GM20431 (cell line): ENCODE results near the gene TBC1D22A.

Experiments
- in situ Hi-C: fragments of 300-500 bp; cut with MseI, MboI; formaldehyde crosslinking; loops from one replicate; pipeline ENCODE4 v1.15.0; 2020; ENCODE audit warnings: low sequenced_read_pairs; ENCODE audit not compliant: unreplicated experiment

The TBC1D22A gene

GRCh38 chr22:47013861-47014635 lies 251.6 kb downstream of the TBC1D22A start:
- in situ Hi-C loops, result no loop called here

DNA sequence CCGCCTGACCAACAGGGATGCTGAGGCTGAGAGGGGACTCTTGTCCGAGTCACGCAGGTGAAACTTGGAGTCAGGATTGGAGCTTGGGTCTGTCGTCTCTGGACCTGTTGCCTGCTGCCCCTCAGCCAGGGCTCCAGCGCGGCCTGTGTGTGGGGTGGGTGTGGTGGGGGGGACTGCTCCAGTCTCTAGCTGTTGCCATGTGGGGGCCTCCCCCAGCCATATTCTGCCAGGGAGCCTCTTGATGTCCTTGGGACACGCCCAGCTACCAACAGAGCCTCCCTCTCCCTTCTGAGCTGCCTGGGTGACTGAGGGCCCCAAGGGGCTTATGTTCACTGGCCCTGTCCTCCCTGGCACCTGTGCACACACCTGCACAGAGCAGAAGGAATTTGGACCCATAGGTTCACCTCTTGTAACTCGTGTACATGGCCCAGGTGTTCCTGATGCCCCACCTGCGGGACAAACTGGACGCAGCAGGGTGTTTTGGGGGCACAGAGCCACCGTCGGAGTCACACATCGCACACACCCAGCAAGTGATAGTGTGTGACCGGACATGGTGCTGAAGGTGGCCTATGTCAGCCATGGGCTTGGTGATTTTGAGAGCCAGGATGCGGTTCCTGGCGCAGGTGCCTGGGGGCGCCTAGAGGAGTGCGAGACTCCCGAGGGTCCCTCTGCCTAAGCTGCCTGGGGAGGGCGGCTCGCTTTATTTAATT lies 252.3 kb downstream of the TBC1D22A start:
- in situ Hi-C loops, result no loop called here

DNA sequence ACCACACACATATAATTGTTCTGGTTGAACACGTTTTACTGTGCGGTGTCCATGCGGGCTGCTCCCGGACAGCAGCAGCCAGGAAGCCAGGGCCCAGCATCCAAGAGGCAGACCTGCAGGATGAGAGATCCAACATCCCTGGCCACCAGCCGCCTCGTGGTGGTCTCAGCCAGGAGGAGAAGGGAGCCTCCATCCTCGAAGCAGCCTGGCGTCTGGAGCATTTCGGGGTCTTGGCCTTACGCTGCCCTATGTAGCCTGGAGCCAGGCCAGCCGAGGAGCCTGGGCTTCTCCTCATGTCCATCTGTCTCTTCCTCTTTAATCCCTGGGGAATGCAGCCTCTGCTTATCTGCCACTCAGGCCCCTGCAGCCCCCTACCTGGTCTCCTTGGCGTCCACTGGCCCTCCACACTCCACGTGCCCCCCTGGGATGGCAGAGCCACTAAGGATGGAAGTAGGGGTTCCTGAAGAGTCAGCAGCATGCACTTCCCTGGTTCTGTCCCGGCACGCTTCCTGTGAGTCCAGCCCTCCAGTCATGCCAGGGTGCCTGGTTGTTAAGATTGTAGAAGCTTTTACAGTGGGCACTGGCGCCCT lies 253.2 kb downstream of the TBC1D22A start:
- in situ Hi-C loops, result no loop called here

DNA sequence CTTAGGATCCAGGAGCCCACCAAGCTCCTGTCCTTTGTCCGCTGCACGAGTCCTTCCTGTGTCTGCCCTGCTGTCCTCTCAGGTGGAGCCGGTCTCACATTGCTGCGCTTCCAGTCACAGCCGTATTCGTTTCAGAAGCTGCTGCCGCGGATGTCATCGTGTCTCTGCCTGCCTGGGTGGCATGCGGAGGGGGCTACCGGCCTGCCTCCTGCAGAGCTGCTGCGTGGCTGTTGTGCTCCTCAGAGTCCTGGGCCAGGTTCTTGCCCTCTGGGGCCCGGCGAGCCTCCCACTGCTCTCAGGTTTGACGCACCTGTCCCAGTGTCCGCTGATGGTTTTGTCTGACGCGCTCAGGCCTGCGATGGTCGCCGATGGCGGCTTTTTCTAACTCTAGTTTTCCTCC lies 254.2 kb downstream of the TBC1D22A start:
- in situ Hi-C loops, result no loop called here

GRCh38 chr22:47017245-47017644 lies 254.8 kb downstream of the TBC1D22A start:
- in situ Hi-C loops, result no loop called here

DNA sequence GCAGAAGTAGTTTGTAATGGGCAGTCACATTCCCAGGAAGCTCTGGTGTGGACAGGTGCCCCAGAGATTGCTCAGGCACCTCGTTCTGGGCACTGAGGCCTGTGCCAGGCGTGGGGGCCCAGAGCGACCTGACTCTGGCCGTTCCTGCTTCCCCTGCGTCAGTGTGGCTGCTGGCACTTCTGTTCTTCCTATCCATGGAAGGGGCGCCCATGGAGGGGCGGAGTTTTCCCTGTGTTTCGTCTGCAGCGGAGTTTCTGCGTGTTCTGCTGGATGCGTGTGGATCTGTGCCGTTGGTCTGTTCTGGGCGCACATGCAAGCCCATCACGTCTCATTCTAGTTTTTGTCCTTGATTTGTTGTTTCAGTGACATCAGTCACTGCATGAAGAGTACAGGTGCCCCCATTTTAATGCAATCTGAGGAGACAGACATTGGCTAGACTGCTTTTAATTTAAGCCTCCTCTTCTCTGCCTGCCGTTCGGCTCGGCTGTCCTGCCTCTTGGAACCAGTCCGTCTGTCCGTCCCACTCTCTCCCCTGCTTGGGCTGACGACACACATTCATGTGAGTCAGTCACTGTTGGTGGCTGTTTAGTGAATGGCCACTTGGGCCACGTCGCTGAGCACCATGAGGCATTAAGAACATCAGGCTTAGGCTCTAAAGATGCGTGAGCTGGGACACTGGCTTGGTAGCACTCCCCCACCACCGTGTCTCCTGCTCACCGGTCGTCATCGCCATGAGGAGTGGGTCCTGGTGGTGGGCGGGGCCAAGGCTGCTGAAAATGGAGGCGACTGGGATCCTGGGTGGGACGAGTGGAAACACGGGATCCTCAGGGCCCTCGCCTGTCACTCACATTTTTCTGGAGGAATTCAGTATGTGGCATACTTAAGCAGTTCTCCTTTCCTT lies 255.8 kb downstream of the TBC1D22A start:
- in situ Hi-C loops, result no loop called here

- in situ Hi-C loops, result no loop called here
Observed at GRCh38 chr22:47019012-47019790, 256.8 kb downstream of the TBC1D22A start.

DNA sequence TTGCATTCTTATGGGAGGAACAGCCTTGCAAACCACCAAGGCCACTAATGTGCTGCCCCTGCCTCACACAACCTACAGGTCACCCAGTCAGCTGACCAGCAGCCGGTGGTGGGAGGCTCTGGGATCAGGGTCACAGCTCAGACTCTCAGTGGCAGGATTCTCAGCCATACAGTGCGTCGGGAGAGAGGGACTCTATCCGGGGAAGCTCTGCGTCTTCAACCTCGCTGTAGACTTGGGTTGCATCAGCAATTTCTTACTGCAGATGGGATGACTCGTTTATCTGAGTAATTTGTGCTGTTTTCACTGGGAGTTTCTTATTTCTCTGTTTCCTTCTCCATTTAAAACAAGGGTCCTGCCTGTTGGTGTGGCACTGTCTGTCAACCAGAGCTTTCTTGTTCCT lies 257.7 kb downstream of the TBC1D22A start:
- in situ Hi-C loops, result no loop called here

GRCh38 chr22:47021371-47022074 lies 259.1 kb downstream of the TBC1D22A start:
- in situ Hi-C loops, result no loop called here

DNA sequence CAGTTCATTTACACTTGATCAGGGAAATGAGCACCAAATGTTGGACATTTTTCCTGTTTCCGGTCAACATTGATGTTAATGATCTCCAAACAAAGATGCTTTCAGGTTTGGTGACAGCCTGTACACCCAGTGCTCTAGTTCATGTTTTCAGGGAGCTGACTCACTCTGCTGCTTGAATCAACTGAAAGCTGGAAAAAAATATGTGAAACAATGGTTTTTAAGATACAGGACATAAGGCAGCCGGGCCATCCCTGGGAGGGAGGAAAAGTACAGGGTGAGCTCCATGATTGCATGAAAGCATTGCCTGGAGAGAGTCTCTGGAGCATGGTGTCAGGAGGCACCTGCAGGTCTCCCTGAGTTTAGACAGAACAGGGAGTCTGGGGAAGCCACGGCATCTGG lies 259.6 kb downstream of the TBC1D22A start:
- in situ Hi-C loops, result no loop called here

GRCh38 chr22:47022475-47022874 lies 260.0 kb downstream of the TBC1D22A start:
- in situ Hi-C loops, result no loop called here

DNA sequence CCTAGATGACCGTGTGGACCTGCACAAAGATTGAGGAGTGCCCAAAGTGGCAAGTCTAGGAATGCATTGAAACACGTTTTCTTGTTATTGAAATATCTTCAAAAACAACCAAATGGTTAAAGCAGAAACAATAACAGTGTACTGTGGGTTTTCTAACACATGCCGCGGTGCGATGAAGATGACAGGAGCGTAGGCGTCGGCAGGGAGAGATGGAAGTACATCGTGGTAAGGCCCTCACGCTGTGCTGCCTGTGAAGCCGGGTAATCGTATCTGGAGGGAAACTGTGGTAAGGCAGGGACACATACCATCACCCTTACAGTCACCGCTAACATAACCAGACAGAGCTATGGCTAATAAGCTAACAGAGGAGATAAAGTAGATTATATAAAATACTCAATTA lies 261.4 kb downstream of the TBC1D22A start:
- in situ Hi-C loops, result no loop called here

DNA sequence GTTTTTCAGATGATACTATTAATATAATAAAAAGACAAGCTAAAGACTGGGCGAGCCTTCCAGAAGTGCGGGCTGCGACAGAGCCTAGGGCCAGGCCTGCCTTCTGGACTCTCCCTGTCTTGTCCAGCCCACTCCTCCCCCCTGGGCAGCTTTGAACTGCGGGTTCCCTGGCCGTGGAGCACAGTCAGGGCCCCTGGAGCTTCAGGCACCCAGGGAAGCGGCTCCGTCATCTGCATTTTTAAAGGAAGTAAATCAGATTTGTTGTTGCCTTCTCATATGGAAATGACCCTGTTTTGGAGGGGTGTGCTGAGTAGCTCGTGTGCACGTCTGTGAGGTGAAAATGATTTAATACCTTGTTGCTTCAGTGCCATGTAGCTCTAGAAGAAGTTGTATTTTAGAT lies 265.3 kb downstream of the TBC1D22A start:
- in situ Hi-C loops, result no loop called here

GRCh38 chr22:47029244-47030074 lies 267.0 kb downstream of the TBC1D22A start:
- in situ Hi-C loops, result no loop called here

GRCh38 chr22:47030143-47030661 lies 267.8 kb downstream of the TBC1D22A start:
- in situ Hi-C loops, result no loop called here

GRCh38 chr22:47030881-47031627 lies 268.6 kb downstream of the TBC1D22A start:
- in situ Hi-C loops, result no loop called here

- in situ Hi-C loops, result no loop called here
Observed at GRCh38 chr22:47031628-47031915, 269.1 kb downstream of the TBC1D22A start.
